HCT116 (cell line): ENCODE results near the gene UCN3. TPM values are rescaled to one million over a fixed set of nuclear protein-coding genes. Genes with fewer than 3 reads are reported as not detected.

Source experiments
- ATAC-seq: fragments of 200-7000 bp; cut with Tn5 transposase; 2 replicates; pipeline ENCODE4 v1.9.1; 2020; ENCODE audit warnings: mild to moderate bottlenecking, moderate library complexity
- BruUV-seq: library from RNA; stranded (reverse); fragments of 400-500 nt; replicated peaks from 2 replicates; lab custom pipeline; 2021; lab: Mats Ljungman, UMichigan
- CTCF ChIA-PET: fragments of 300-600 bp; sonication (Branson Sonifier 250); formaldehyde crosslinking; loops from one replicate; lab custom pipeline; 2021; ENCODE audit warnings: antibody characterized with exemption; lab: Charles Lee
- POLR2A ChIA-PET: fragments of 300-600, 350-600 bp; sonication (Branson Sonifier 250); formaldehyde crosslinking; loops from one replicate; lab custom pipeline; 2021; ENCODE audit warnings: antibody characterized with exemption; lab: Charles Lee
- RAD21 ChIA-PET, 2 experiments: fragments of 300-600 bp; sonication (Branson Sonifier 250); formaldehyde crosslinking; loops; one replicate each; lab custom pipeline; 2023; ENCODE audit warnings: low total read pairs in 2 of 2; ENCODE audit not compliant: uncharacterized antibody in 2 of 2, unreplicated experiment in 2 of 2, low non-redundant PET in 1 of 2; lab: Charles Lee
- DNase-seq: peaks from one replicate; pipeline ENCODE4 v3.0.0-alpha.2; 2010; ENCODE audit warnings: low read depth, low spot score
- H2AFZ ChIP-seq: fragments of 200-600 bp; shearing (Covaris generic), sonication (generic); 2 replicates; pipeline ENCODE4 v1.6.1; 2017; ENCODE audit warnings: low read depth, mixed run types, mixed read lengths, antibody characterized with exemption, low read length; ENCODE audit not compliant: poor library complexity, severe bottlenecking
- H3K27ac ChIP-seq: 2 replicates; pipeline ENCODE4 v1.5.1; 2012; ENCODE audit warnings: low read depth, low read length
- H3K27me3 ChIP-seq: fragments of 200-600 bp; sonication (generic); 2 replicates; pipeline ENCODE4 v1.6.1; 2016; ENCODE audit warnings: mixed run types, low read length, mixed read lengths; ENCODE audit not compliant: insufficient read depth
- H3K36me3 ChIP-seq, 2 experiments: fragments of 200-500 bp in 1 of 2; fragments of 200-600 bp in 1 of 2; sonication (Bioruptor generic) in 1 of 2; sonication (generic) in 1 of 2; 2 replicates each; pipeline versions ENCODE4 v1.5.1 to v1.6.1; 2014 to 2016; ENCODE audit warnings: low read length in 2 of 2, inconsistent platforms in 1 of 2, mixed read lengths in 1 of 2, mixed run types in 1 of 2; ENCODE audit not compliant: insufficient read depth in 2 of 2, control insufficient read depth in 1 of 2
- H3K4me1 ChIP-seq, 2 experiments: fragments of 200-600 bp in 1 of 2; sonication (generic) in 1 of 2; 2 replicates each; pipeline versions ENCODE4 v1.5.1 to v1.6.1; 2012 to 2017; ENCODE audit warnings: low read length in 2 of 2, inconsistent platforms in 1 of 2, mild to moderate bottlenecking in 1 of 2, mixed read lengths in 1 of 2, mixed run types in 1 of 2, moderate library complexity in 1 of 2; ENCODE audit not compliant: insufficient read depth in 2 of 2, control insufficient read depth in 1 of 2
- H3K4me2 ChIP-seq: fragments of 200-600 bp; sonication (generic); 2 replicates; pipeline ENCODE4 v1.6.1; 2017; ENCODE audit warnings: mixed run types, low read length, mixed read lengths
- H3K4me3 ChIP-seq, 2 experiments: fragments of 200-600 bp in 1 of 2; sonication (generic) in 1 of 2; replicated peaks in 1 of 2; 2 replicates each; pipeline ENCODE4 v1.5.1; 2011 to 2016; ENCODE audit warnings: low read length in 2 of 2, control low read depth in 1 of 2, low read depth in 1 of 2, mild to moderate bottlenecking in 1 of 2, mixed read lengths in 1 of 2, mixed run types in 1 of 2
- H3K79me2 ChIP-seq: fragments of 200-600 bp; sonication (generic); 2 replicates; pipeline ENCODE4 v1.6.1; 2017; ENCODE audit warnings: mild to moderate bottlenecking, mixed run types, low read length, moderate library complexity, mixed read lengths; ENCODE audit not compliant: insufficient read depth
- H3K9ac ChIP-seq: fragments of 200-600 bp; sonication (generic); 2 replicates; pipeline ENCODE4 v1.6.1; 2016; ENCODE audit warnings: low read length, mixed read lengths
- H3K9me2 ChIP-seq: fragments of 200-600 bp; sonication (generic), shearing (Covaris generic); 2 replicates; pipeline ENCODE4 v1.6.1; 2017; ENCODE audit warnings: mixed run types, mild to moderate bottlenecking, moderate library complexity; ENCODE audit not compliant: insufficient read depth
- H3K9me3 ChIP-seq, 2 experiments: fragments of 200-500 bp in 1 of 2; fragments of 200-600 bp in 1 of 2; sonication (Bioruptor generic) in 1 of 2; sonication (generic) in 1 of 2; 2 replicates each; pipeline ENCODE4 v1.6.1; 2014 to 2017; ENCODE audit warnings: low read length in 2 of 2, mixed read lengths in 2 of 2, inconsistent platforms in 1 of 2, low read depth in 1 of 2, mild to moderate bottlenecking in 1 of 2, mixed run types in 1 of 2, moderate library complexity in 1 of 2; ENCODE audit not compliant: control insufficient read depth in 1 of 2, insufficient read depth in 1 of 2
- H4K20me1 ChIP-seq: fragments of 200-600 bp; sonication (generic), shearing (Covaris generic); 2 replicates; pipeline ENCODE4 v1.6.1; 2017; ENCODE audit warnings: mixed run types, mild to moderate bottlenecking, moderate library complexity; ENCODE audit not compliant: insufficient read depth
- FOSL1 ChIP-seq: IDR thresholded peaks from 2 replicates; pipeline ENCODE4 v1.6.1; 2012; ENCODE audit warnings: low read depth
- POLR2A ChIP-seq: IDR thresholded peaks from 2 replicates; pipeline ENCODE4 v1.7.0; 2011; ENCODE audit warnings: borderline replicate concordance; ENCODE audit not compliant: insufficient read depth, insufficient read length; ENCODE audit errors: extremely low read depth
- SIN3A ChIP-seq: IDR thresholded peaks from 2 replicates; pipeline ENCODE4 v1.6.1; 2012; ENCODE audit warnings: low read depth
- SP1 ChIP-seq: IDR thresholded peaks from 2 replicates; pipeline ENCODE4 v1.6.1; 2012; ENCODE audit warnings: low read depth
- intact Hi-C: fragments of 100-400 bp; cut with micrococcal nuclease; formaldehyde crosslinking; loops from 2 replicates; pipeline ENCODE4 v1.10.0; 2022
- total RNA-seq: library from RNA; stranded (reverse); gene quantifications from one replicate; pipeline ENCODE4 v1.2.1, GENCODE V29; 2021; ENCODE audit not compliant: unreplicated experiment
- TF ChIP-seq, protein P1 (sequence below): IDR thresholded peaks from 2 replicates; pipeline ENCODE4 v1.6.1; 2012; ENCODE audit warnings: low read depth

UCN3 gene
- total RNA-seq, 1 experiment from 2014 or later, result not detected

GRCh38 chr10:5419466-5420094 is 54.8 kb downstream of the UCN3 start:
- CTCF ChIA-PET, result interaction anchor here (1.8 kb wide), 1 partner anchor 14 kb away, joined by 5 read pairs; no protein-coding TSS in a partner anchor
- Histone ChIP-seq H2AFZ (no peak overlapping the region), H3K36me3 (0 out of 4 replicates have a peak, but pooled peaks cover 0 to 7% of the 10 kb centered on the region in 2 experiments), H3K79me2 (peaks cover 100% of the 10 kb centered on the region), H3K4me3 (no peak overlapping the region), H3K27me3 (no peaks in the 10 kb centered on the region), H3K9me2 (no peaks in the 10 kb centered on the region), H3K9ac (no peak overlapping the region), H3K27ac (no peak overlapping the region), H3K4me1 (no peaks in the 10 kb centered on the region), H4K20me1 (peaks cover 6% of the 10 kb centered on the region; the same call in 1 of the 2 replicates), H3K4me2 (no peak overlapping the region), H3K9me3 (peaks cover 3 to 4% of the 10 kb centered on the region in 2 experiments; a peak in 3 of 4 replicates)
- no peak for DNase-seq
- BruUV-seq, result no TSS peak
- RAD21 ChIA-PET, result no interaction called here
- TF ChIP-seq SIN3A, result no peak
- TF ChIP-seq FOSL1, result no peak
- no peak for ATAC-seq
- POLR2A ChIA-PET, result no interaction called here
- intact Hi-C loops, result no loop called here

DNA sequence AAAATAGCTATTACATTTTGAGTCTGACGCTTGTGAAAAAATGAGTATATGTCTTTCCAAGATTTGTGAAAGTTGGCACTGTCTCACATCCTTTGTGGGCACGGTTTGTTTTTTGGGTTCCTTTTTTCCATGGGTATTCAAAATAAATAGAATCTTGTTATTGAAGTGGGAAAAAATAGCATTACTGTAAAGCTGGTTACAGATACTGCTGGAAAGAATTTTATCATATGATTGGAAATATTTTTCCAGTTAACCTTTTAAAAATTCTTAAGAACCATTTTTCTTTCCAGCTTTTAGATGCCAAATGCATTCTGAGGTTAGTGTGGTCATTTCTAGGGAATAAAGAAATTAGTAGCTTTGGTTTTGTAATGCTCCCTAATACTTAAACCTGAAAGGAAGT is 59.0 kb downstream of the UCN3 start:
- intact Hi-C loops, result no loop called here
- TF ChIP-seq SIN3A, result no peak
- no peak for TF ChIP-seq POLR2A
- TF ChIP-seq SP1, result no peak
- TF ChIP-seq, protein P1, sequence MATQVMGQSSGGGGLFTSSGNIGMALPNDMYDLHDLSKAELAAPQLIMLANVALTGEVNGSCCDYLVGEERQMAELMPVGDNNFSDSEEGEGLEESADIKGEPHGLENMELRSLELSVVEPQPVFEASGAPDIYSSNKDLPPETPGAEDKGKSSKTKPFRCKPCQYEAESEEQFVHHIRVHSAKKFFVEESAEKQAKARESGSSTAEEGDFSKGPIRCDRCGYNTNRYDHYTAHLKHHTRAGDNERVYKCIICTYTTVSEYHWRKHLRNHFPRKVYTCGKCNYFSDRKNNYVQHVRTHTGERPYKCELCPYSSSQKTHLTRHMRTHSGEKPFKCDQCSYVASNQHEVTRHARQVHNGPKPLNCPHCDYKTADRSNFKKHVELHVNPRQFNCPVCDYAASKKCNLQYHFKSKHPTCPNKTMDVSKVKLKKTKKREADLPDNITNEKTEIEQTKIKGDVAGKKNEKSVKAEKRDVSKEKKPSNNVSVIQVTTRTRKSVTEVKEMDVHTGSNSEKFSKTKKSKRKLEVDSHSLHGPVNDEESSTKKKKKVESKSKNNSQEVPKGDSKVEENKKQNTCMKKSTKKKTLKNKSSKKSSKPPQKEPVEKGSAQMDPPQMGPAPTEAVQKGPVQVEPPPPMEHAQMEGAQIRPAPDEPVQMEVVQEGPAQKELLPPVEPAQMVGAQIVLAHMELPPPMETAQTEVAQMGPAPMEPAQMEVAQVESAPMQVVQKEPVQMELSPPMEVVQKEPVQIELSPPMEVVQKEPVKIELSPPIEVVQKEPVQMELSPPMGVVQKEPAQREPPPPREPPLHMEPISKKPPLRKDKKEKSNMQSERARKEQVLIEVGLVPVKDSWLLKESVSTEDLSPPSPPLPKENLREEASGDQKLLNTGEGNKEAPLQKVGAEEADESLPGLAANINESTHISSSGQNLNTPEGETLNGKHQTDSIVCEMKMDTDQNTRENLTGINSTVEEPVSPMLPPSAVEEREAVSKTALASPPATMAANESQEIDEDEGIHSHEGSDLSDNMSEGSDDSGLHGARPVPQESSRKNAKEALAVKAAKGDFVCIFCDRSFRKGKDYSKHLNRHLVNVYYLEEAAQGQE, result no peak
- Histone ChIP-seq H2AFZ (no peak overlapping the region), H3K27me3 (no peaks in the 10 kb centered on the region), H3K27ac (no peak overlapping the region), H3K36me3 (peaks cover 0 to 3% of the 10 kb centered on the region in 2 experiments; a peak in 1 of 4 replicates), H3K9ac (no peak overlapping the region), H3K4me1 (no peaks in the 10 kb centered on the region), H3K9me3 (no peaks in the 10 kb centered on the region; a peak in 1 of 4 replicates), H3K4me2 (no peak overlapping the region), H3K9me2 (no peaks in the 10 kb centered on the region), H3K4me3 (no peak overlapping the region), H4K20me1 (peaks cover 6% of the 10 kb centered on the region; the same call in 1 of the 2 replicates), H3K79me2 (peaks cover 94% of the 10 kb centered on the region)
- BruUV-seq, result no TSS peak
- CTCF ChIA-PET, result interaction anchor here (1.4 to 2.9 kb wide), 3 partner anchors 10 to 609 kb away, joined by 3 to 23 read pairs (median 3); no protein-coding TSS in a partner anchor
- RAD21 ChIA-PET, result no interaction called here
- DNase-seq (no peak), ATAC-seq (no peak)
- POLR2A ChIA-PET, result no interaction called here

Other genes starting within 250 kb of the UCN3 start
- not detected for gene AKR1C8, start 179.8 kb upstream of the UCN3 start, total RNA-seq
- gene AKR1C4, start 168.1 kb upstream of the UCN3 start, total RNA-seq, result not detected
- 0.98 TPM for gene TUBAL3, start 39.9 kb downstream of the UCN3 start, total RNA-seq
- 51.2 TPM for gene NET1, start 47.6 kb downstream of the UCN3 start, total RNA-seq
- not detected for gene CALML5, start 134.6 kb downstream of the UCN3 start, total RNA-seq
- not detected for gene CALML3, start 160.0 kb downstream of the UCN3 start, total RNA-seq